Measurements from ENCODE around the gene TSPAN3. TPM values are rescaled to one million over a fixed set of nuclear protein-coding genes. Genes with fewer than 3 reads are reported as not detected.
A peak's percentile ranks its signal among the peaks of the same experiment; 100 is the strongest.

TSPAN3 gene
- total and polyA plus RNA-seq, 12 donors = 52.2 to 159 (median 98.7) TPM

- no peak for ATAC-seq
- 93 to 95% methylated on average over 6 of the region's 6 CpGs for WGBS, 2 donors
- peaks cover 7 to 90% (median 21%) of the 10 kb centered on the region in 9 donors for H3K4me1 ChIP-seq
Observed at GRCh38 chr15:76993114-76993725, 77.7 kb downstream of the TSPAN3 start.

GRCh38 chr15:76991741-76992645 lies 78.9 kb downstream of the TSPAN3 start:
- intact Hi-C loops (cut with DNase I) = no loop called here
- H3K4me1 ChIP-seq = peaks cover 7 to 90% (median 23%) of the 10 kb centered on the region in 9 donors
- H3K27ac ChIP-seq = peak overlapping the region in 1 of 10 donors; percentile 93
- no peaks in the 10 kb centered on the region for H3K9me3 ChIP-seq
- H3K27me3 ChIP-seq = no peaks in the 10 kb centered on the region
- H3K4me3 ChIP-seq = no peak overlapping the region
- no peak for TF ChIP-seq CTCF (IDR thresholded peaks at IDR 0.05)
- WGBS, 2 donors = 91 to 93% methylated on average over 9 of the region's 9 CpGs
- H3K36me3 ChIP-seq = no peaks in the 10 kb centered on the region
- DNase-seq (no peak), ATAC-seq (no peak)

More at GRCh38 chr15:76993114-76993725, 77.7 kb downstream of the TSPAN3 start:
- TF ChIP-seq CTCF (IDR thresholded peaks at IDR 0.05) = no peak
- peak overlapping the region in 1 of 10 donors; percentile 93 for H3K27ac ChIP-seq
- H3K4me3 ChIP-seq = no peak overlapping the region
- intact Hi-C loops (cut with DNase I) = no loop called here
- no peaks in the 10 kb centered on the region for H3K36me3 ChIP-seq
- no peak for DNase-seq
- no peaks in the 10 kb centered on the region for H3K9me3 ChIP-seq
- no peaks in the 10 kb centered on the region for H3K27me3 ChIP-seq

Other genes with a start within 250 kb of the TSPAN3 start
- 10 to 100 TPM; 33.9 to 48.1 (median 40.2) TPM for gene SCAPER, start 165.8 kb downstream of the TSPAN3 start, total RNA-seq
- 1 to 10 TPM; 6.9 to 9.5 TPM for gene SCAPER, start 165.8 kb downstream of the TSPAN3 start, polyA plus RNA-seq
- 10 to 100 TPM; 23.3 to 29.9 (median 27.5) TPM for gene RCN2, start 139.4 kb downstream of the TSPAN3 start, total RNA-seq
- gene RCN2, start 139.4 kb downstream of the TSPAN3 start, polyA plus RNA-seq = 10 to 100 TPM; 14.7 to 31.3 TPM
- gene PSTPIP1, start 76.0 kb downstream of the TSPAN3 start, total RNA-seq = 10 to 100 TPM in 1 of 10 donors, 1 to 10 TPM in 8, not detected in 1; 1.3 to 10.4 (median 2.9) TPM
- 1 to 10 TPM; 2.4 to 7.8 TPM for gene PSTPIP1, start 76.0 kb downstream of the TSPAN3 start, polyA plus RNA-seq

All from heart right ventricle (tissue), 16 donors.